GM18502 (cell line): Measurements from ENCODE around the gene POU5F1.

ENCODE experiments used
- ATAC-seq: cut with Tn5 transposase; IDR thresholded peaks from one replicate; pipeline ENCODE4 v1.9.1; 2021; ENCODE audit warnings: mild to moderate bottlenecking; ENCODE audit not compliant: unreplicated experiment, poor library complexity

The POU5F1 gene

GRCh38 chr6:31144296-31144969 lies 26.0 kb downstream of the POU5F1 start:
- ATAC-seq = no peak

GRCh38 chr6:31143148-31143547 lies 27.3 kb downstream of the POU5F1 start:
- no peak for ATAC-seq

GRCh38 chr6:31142361-31142761 lies 28.1 kb downstream of the POU5F1 start:
- no peak for ATAC-seq

- no peak for ATAC-seq
Measured at GRCh38 chr6:31140643-31141042, 29.8 kb downstream of the POU5F1 start.

GRCh38 chr6:31139599-31139998 lies 30.9 kb downstream of the POU5F1 start:
- no peak for ATAC-seq

GRCh38 chr6:31138982-31139381 lies 31.5 kb downstream of the POU5F1 start, which contains the start of gene PSORS1C2:
Gene PSORS1C2 (minus strand): TSS chr6:31139066. CDS start chr6:31139026, 40 bp downstream.
- no peak for ATAC-seq

- ATAC-seq = no peak
Measured at GRCh38 chr6:31135710-31136109, 34.8 kb downstream of the POU5F1 start.

- no peak for ATAC-seq
Measured at GRCh38 chr6:31132806-31133205, 37.7 kb downstream of the POU5F1 start.

GRCh38 chr6:31131595-31131994 lies 38.9 kb downstream of the POU5F1 start:
- no peak for ATAC-seq

GRCh38 chr6:31130751-31131150 lies 39.7 kb downstream of the POU5F1 start:
- ATAC-seq = no peak

- no peak for ATAC-seq
Measured at GRCh38 chr6:31129130-31129529, 41.4 kb downstream of the POU5F1 start.

- ATAC-seq = no peak
Measured at GRCh38 chr6:31128093-31128676, 42.3 kb downstream of the POU5F1 start.

- ATAC-seq = no peak
Measured at GRCh38 chr6:31126396-31127175, 43.9 kb downstream of the POU5F1 start.

- ATAC-seq = no peak
Measured at GRCh38 chr6:31125586-31126363, 44.7 kb downstream of the POU5F1 start.

GRCh38 chr6:31125162-31125561 lies 45.3 kb downstream of the POU5F1 start:
- no peak for ATAC-seq

- no peak for ATAC-seq
Measured at GRCh38 chr6:31122791-31123706, 47.4 kb downstream of the POU5F1 start.

GRCh38 chr6:31121131-31121790 lies 49.2 kb downstream of the POU5F1 start:
- ATAC-seq = no peak

- ATAC-seq = no peak
Measured at GRCh38 chr6:31120151-31120915, 50.1 kb downstream of the POU5F1 start, which contains the start of gene CDSN. Gene CDSN (minus strand): TSS chr6:31120446. CDS start chr6:31120419, 27 bp downstream.
